Medulla oblongata (tissue), 1 donor: ENCODE data around the gene FUT1.
"Not testable (repeated sequence)": the region's sequence is repeated elsewhere in the genome, so short reads cannot be mapped to it uniquely, and the experiment has no call there.

Experiments used
- DNase-seq: peaks from one replicate; pipeline ENCODE4 v3.0.0-alpha.2; 2015; ENCODE audit errors: extremely low spot score

FUT1 gene

DNA sequence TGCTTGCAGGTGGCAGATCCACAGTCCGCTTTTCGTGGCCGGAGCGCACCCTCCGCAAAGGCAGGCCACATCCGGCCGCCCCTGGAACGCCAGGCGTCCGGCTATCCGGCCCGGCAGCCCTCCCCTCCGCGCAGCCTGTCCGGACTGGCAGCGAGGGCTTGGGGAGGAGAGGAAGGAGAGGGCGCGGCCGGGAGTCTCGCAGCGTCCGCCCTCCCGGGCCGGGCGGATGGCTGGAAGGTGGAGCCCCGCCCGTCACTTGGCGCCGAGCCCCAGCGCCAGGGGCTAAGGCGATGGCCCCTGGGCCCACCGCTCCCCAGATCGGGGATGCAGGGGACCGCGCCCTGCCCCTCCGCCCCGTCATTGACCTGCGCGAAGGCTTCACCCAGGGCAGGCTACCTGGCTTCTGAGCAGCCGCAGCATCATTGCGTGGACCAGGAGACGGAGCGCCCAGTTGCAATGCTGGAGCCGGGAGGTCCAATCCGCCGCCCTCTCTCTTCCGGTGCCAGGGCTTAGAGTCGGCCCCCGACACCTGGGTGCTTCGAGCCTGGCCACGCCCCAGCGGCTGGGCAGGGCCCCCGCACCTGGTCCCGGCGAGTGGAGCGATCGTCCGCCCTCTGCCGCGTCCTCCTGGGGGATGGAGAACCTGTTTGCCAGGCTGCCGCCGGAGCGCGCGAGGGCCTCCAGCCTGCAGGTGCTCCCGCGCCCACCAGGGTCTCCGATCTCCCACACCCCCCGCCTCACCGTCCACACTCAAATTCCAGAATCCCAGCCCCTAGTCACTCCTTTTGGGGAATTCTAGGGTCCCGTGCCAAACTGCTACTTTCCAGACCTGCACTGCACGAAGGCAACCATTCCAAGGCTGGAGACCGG, at the start of gene FUT1:
FUT1 (minus strand) TSS at position 146 of the 870 bp plus-strand sequence. CDS start 1,360 bp downstream, outside the sequence.
- DNase-seq = no peak

- DNase-seq = no peak
Measured at GRCh38 chr19:48799358-48800300, 47.2 kb upstream of the FUT1 start.

DNA sequence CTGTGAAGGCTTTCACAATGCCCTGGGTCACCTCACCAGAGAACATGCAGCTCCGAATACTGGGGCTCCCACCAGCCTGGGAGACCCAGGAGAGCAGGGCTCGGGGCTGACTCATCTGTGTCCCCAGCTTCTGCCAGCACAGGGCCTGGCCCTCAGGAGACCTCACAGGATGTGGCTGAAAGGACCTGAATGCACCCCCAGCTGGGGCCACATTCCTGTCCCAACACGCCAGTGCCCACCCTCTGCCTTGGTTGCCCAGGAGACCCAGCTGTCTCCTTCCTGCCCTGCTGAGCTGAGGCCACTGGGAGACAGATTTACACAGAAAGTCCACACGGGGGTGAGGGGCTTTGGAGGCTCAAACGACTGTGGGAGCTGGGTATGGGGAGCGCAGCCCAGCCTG, 46.5 kb upstream of the FUT1 start:
- DNase-seq = no peak

- no peak for DNase-seq
Measured at GRCh38 chr19:48797103-48797502, 44.7 kb upstream of the FUT1 start.

GRCh38 chr19:48796298-48797083, 44.0 kb upstream of the FUT1 start:
- DNase-seq = no peak

- no peak for DNase-seq
Measured at GRCh38 chr19:48795685-48796070, 43.2 kb upstream of the FUT1 start.

- peak; percentile 98 for DNase-seq
Measured at GRCh38 chr19:48795055-48795684, 42.7 kb upstream of the FUT1 start.

DNA sequence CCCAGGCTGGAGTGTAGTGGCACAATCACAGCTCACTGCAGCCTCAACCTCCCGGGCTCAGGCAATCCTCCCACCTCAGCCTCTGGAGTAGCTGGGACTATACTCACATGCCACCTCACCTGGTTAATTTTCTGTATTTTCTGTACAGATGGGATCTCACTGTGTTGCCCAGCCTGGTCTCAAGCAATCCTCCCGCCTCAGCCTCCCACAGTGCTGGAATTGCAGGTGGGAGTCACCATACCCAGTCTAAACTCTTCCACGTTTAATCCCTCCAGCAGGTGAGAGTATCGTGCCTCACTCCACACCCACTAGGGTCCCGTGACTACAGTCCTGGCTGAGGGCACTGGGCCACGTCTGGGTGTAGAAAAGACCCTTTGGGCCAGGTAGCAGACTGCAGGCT, 41.9 kb upstream of the FUT1 start:
- DNase-seq = no peak

DNA sequence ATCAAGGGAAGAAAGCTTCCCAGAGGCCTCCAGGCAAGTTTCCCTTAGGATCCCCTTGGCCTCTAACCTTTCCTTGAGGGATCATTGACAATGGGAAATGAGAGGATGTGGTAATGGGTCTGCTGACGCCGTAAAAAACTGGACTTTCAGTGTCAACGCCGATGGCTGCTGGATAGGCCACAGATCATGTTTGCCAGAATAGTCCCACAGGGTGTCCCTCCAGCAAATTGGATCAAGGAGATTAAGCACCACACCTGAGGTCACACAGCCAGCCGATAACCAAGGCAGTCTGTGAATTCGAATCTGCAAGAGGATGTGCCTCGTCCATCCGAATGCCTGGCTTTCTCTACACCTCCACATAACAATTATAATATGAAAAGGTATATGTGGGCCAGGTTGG, 40.8 kb upstream of the FUT1 start:
- no peak for DNase-seq

GRCh38 chr19:48787331-48787730, 34.9 kb upstream of the FUT1 start:
- not testable (repeated sequence) for DNase-seq

DNA sequence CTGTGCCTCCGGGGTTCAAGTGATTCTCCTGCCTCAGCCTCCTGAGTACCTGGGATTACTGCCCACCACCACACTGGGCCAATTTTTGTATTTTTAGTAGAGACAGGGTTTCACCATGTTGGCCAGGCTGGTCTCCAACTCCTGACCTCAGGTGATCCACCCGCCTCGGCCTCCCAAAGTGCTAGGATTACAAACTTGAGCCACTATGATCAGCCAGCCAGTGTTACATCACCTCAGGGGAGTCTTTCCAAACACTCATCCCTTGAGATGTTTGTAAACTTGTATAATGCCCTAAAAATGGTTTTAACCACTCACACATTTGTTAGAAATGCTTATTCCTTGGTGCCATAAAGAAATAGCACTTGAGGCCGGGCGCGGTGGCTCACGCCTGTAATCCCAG, 34.0 kb upstream of the FUT1 start:
- DNase-seq = not testable (repeated sequence)

DNA sequence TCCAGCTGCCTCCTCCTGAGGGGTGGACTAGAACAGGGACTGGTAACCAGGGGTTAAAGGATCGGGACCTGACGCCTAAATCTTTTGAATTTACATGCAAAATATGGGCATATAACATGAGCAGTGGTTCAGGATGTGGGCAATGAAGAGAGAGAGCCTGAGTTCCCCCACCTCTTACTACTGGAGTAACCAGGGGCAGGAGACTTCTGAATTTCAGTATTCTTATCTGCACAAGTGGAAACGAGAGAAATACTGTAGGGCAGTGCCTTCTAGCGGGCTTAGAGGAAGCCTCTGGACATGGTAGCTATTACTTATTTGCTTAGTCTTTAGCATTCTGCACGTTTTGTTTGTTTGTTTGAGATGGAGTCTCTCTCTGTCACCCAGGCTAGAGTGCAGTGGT, 32.1 kb upstream of the FUT1 start:
- DNase-seq = no peak

DNA sequence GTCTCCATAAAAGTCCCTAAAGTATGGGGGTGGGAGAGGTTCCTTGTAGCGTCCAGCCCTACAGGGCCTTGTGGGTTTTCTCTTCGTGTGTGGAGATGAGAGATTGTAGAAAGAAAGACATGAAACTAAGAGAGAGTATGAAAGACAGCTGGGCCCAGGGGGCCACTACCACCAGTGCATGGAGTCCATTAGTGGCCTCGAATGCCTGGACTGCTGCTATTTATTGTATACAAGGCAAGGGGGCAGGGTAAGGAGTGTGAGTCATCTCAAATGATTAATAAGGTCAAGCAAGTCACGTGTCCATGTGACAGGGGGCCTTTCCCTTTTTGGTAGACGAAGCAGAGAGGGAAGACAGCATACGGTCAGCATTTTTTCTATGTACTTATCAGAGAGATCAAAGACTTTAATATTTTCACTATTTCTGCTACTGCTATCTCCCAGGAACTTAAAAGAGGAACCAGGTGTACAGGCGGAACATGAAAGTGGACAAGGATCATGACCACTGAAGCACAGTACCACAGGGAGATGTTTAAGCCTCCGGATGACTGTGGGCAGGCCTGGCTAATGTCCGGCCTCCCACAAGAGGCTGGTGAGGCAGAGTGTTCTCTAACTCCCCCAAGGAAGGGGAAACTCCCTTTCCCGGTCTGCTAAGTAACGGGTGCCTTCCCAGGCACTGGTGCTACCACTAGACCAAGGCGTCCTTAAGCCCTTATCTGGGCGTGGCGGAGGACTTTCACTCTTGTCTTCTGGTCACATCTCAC, 28.4 kb upstream of the FUT1 start:
- DNase-seq = peak; percentile 32

DNA sequence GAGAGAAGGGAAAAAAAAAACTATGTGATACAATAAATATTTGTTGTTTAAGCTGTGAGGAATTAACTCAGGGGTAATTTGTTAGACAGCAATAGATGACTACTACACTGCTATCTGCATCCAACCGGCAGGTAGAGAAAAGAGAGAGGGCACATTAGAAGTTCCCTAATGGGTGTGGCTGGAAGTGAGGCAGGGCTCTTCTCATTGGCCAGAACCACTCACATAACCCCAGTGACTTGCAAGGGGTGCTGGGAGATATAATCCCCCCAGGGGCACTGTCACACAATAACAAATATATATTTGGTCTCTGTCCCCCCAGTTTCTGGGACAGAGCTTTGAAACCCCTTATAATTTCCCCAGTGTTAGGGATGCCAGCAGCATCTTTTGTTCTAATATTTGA, 27.2 kb upstream of the FUT1 start:
- DNase-seq = no peak

DNA sequence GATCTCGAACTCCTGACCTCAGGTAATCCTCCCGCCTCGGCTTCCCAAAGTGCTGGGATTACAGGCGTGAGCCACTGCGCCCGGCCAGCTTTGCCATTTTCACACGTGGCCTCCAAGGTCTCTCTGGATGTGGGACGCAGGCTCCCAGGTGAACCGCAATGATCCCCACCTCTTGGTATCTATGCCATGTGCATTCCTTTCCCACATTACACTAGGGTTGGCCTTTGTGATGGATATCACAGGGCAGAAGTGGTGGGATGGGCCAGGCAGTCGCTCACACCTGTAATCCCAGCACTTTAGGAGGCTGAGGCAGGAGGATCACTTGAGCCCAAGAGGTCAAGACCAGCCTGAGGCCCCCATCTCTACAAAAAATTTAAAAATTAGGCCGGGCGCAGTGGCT, 25.3 kb upstream of the FUT1 start:
- no peak for DNase-seq

GRCh38 chr19:48777139-48777538, 24.7 kb upstream of the FUT1 start:
- no peak for DNase-seq

DNA sequence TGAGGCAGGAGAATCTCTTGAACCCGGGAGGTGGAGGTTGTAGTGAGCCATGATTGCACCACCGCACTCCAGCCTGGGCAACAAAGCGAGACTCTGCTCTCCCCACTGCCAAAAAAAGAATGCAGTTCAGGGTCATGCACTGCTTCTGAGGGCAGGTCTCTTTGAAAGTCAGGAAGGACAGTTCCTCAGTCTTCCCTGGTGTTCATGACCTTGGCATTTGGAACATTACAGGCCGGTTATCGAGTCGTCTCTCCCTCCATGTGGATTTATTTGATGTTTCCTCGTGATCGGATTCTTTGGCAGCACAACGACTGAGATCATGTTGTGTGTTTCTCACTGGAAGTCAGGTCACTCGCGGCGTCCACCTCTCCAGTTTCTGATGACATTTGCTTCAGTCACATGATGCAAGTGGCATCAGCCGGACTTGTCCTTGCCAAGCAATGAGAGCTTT, 20.1 kb upstream of the FUT1 start:
- DNase-seq = no peak

DNA sequence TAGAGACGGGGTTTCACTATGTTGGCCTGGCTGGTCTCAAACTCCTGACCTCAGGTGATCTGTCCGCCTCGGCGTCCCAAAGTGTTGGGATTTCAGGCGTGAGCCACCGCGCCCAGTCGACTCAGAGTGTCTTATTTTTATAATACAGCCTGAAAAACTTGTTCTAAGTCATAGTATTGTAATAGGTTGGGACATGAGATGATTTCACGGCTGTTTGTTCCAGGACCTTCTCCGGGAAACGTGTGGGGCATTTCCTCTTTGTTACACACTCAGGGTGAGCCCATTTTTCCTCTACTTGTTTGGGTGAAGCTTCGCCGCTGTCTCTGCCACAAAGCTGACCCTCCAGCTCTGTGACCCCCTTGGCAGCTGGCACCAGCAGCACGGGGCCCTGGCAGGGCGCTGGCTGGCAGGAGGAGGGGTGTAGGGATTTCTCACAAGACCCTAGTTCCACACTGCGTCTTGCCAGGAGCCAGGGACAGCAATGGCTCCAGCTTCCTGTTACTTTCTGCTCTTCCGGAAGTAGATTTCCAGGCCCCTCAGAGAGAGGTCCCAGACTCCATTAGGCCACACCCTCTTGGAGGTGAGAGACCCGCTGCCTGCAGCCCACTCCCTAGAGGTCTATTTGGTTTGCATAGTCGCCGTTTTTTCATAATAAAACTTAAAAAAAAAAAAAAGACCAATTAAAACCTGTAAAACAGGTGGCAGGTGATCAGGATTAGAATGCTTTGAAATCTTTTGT, 18.5 kb upstream of the FUT1 start:
- no peak for DNase-seq

DNA sequence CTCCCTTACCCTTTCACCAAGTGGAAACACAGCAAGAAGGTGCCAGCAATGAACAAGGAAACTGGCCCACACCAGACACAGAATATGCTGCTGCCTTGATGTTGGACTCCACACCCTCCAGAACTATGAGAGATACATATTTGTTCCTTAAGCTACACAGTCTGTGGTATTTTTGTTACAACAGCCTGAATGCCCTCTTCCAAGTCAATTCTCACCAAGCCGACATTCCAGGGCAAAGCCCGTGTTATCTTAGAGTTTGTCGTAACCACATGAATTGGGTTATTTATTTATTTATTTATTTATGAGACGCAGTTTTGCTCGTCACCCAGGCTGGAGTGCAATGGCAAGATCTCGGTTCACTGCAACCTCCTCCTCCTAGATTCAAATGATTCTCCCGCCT, 17.8 kb upstream of the FUT1 start:
- no peak for DNase-seq
